Ectodermal cell (in vitro differentiated cells): Measurements from ENCODE around the gene TMEM144.
"Not testable (repeated sequence)": the region's sequence is repeated elsewhere in the genome, so short reads cannot be mapped to it uniquely, and the experiment has no call there.

ENCODE experiments used
- H3K27ac ChIP-seq: 2 replicates; pipeline ENCODE4 v1.7.0; 2013; ENCODE audit warnings: mild to moderate bottlenecking, low read depth, low read length; ENCODE audit not compliant: insufficient read depth, poor library complexity, severe bottlenecking
- H3K27me3 ChIP-seq: 2 replicates; pipeline ENCODE4 v1.7.0; 2013; ENCODE audit warnings: mild to moderate bottlenecking, low read length; ENCODE audit not compliant: insufficient read depth, control insufficient read depth, poor library complexity, severe bottlenecking
- H3K36me3 ChIP-seq: one replicate; pipeline ENCODE4 v1.7.0; 2013; ENCODE audit warnings: low read length; ENCODE audit not compliant: control insufficient read depth, insufficient read depth
- H3K4me1 ChIP-seq: one replicate; pipeline ENCODE4 v1.7.0; 2013; ENCODE audit warnings: low read length; ENCODE audit not compliant: control insufficient read depth, insufficient read depth
- H3K4me3 ChIP-seq: 2 replicates; pipeline ENCODE4 v1.7.0; 2013; ENCODE audit warnings: low read depth, low read length, control low read depth; ENCODE audit not compliant: insufficient read depth
- H3K9me3 ChIP-seq: 2 replicates; pipeline ENCODE4 v1.7.0; 2013; ENCODE audit warnings: mild to moderate bottlenecking, low read length, moderate library complexity; ENCODE audit not compliant: control insufficient read depth
- WGBS, 2 experiments: methylation state at CpG; one replicate each; pipeline ENCODE4 v1.1.7; 2013; ENCODE audit warnings: missing lambda C conversion rate in 2 of 2; 5-methylcytosine and 5-hydroxymethylcytosine counted together

Gene TMEM144

DNA sequence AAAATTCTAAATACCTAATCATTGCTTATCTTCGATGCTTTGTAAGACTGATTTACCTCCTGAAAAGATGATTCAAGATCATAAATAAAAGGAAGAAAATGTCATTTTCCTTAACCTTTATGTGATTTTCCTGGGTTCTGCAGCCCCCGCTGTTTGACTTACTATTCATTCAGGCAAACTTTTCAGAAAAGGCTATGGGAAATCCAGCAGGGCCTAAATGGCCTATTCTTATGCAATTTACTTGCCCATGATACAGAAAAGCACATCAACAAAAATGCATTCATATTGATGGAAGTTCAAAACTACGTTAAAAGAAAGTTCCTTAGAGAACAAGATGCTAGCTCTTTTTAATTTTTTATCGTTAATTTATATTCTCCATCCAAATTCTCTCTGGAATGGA lies 51.2 kb downstream of the TMEM144 start:
- Histone ChIP-seq H3K27ac (no peak overlapping the region), H3K4me1 (no peaks in the 10 kb centered on the region), H3K4me3 (no peak overlapping the region), H3K36me3 (no peaks in the 10 kb centered on the region), H3K9me3 (no peaks in the 10 kb centered on the region), H3K27me3 (no peaks in the 10 kb centered on the region)
- WGBS, 2 experiments: 20 to 31% methylated on average over 2 to 3 of the region's 4 CpGs

DNA sequence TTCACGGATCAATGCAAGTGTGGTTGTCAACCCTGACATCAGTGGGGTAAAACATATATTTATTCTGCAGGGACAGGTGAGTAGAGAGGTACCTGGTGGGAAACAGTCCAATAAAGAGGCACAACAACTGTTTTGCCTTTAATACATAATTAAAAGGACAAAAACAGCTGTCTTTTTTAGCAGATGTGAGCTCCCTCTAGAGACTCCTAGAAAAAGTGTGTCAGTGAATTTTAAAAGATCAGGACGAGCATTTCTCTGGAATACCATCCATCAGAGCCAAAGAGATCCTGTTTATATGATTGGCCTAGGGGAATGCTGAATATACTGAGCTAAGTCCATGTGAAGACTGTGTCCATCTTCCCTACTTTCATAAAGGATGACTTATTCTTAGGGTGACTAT lies 58.3 kb downstream of the TMEM144 start:
- no peaks in the 10 kb centered on the region for H3K27me3 ChIP-seq
- WGBS, 2 experiments: 75 to 89% methylated on average over 1 to 2 of the region's 2 CpGs
- H3K4me1 ChIP-seq: no peaks in the 10 kb centered on the region
- H3K9me3 ChIP-seq: no peaks in the 10 kb centered on the region
- no peak overlapping the region for H3K4me3 ChIP-seq
- no peak overlapping the region for H3K27ac ChIP-seq
- no peaks in the 10 kb centered on the region for H3K36me3 ChIP-seq

GRCh38 chr4:158274636-158275035 lies 64.3 kb downstream of the TMEM144 start:
- Histone ChIP-seq H3K27me3 (no peaks in the 10 kb centered on the region), H3K4me1 (no peaks in the 10 kb centered on the region), H3K4me3 (no peak overlapping the region), H3K27ac (no peak overlapping the region), H3K36me3 (no peaks in the 10 kb centered on the region), H3K9me3 (no peaks in the 10 kb centered on the region)
- WGBS, 2 experiments: 91 to 100% methylated on average over 2 to 5 of the region's 5 CpGs

DNA sequence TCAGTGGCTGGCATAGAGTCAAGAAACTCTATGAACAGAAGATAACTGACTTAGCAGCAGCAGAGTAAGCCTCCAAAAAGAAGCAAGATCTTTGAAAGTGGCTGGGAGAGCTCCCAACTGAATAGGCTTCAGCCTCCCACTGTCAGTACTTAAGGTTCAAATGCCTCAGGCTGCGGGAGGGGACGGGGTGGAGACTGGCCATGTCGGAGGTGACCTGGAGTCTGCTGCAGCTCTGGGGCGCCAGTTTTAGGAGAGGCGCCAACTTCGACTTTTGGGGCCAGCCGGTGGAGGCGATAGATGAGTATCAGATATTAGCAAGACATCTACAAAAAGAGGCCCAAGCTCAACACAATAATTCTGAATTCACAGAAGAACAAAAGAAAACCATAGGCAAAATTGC lies 67.3 kb downstream of the TMEM144 start:
- WGBS, 2 experiments: 83 to 84% methylated on average over 8 of the region's 8 CpGs
- Histone ChIP-seq H3K4me3 (no peak overlapping the region), H3K36me3 (no peaks in the 10 kb centered on the region), H3K27me3 (no peaks in the 10 kb centered on the region), H3K27ac (no peak overlapping the region), H3K9me3 (no peaks in the 10 kb centered on the region), H3K4me1 (no peaks in the 10 kb centered on the region)

- not testable (repeated sequence) for H3K36me3 ChIP-seq, H3K27me3 ChIP-seq, H3K4me1 ChIP-seq, H3K27ac ChIP-seq, H3K4me3 ChIP-seq, H3K9me3 ChIP-seq
- 100% methylated on average over 1 of the region's 1 CpG for WGBS, 2 experiments
These were observed 68.8 kb downstream of the TMEM144 start for GRCh38 chr4:158279052-158279451.

GRCh38 chr4:158280856-158281255 lies 70.6 kb downstream of the TMEM144 start:
- H3K4me1 ChIP-seq: no peaks in the 10 kb centered on the region
- WGBS, 2 experiments: 97% methylated on average over 3 to 4 of the region's 5 CpGs
- H3K4me3 ChIP-seq: no peak overlapping the region
- no peaks in the 10 kb centered on the region for H3K27me3 ChIP-seq
- no peaks in the 10 kb centered on the region for H3K9me3 ChIP-seq
- no peak overlapping the region for H3K27ac ChIP-seq
- no peaks in the 10 kb centered on the region for H3K36me3 ChIP-seq

DNA sequence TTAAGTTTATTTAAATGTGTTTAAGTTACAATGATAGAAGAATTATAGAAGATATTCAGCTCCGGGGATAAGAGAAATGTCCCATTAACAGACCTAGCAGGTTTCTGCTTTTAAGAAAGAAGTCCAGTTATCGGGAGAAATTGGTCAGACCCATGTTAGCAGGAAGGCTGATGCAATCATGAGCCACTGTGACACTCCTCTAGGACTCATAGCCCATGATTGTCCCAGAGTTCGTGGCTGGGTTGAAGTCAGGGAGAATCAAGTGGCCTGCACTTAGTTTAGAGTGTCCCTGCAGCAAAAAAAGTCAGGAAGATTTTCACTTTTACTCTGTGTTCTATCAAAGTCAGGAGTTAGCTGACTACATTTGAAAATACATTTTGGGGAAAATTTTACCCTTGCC lies 72.0 kb downstream of the TMEM144 start:
- Histone ChIP-seq H3K27ac (no peak overlapping the region), H3K27me3 (no peaks in the 10 kb centered on the region), H3K4me3 (no peak overlapping the region), H3K36me3 (no peaks in the 10 kb centered on the region), H3K4me1 (no peaks in the 10 kb centered on the region), H3K9me3 (no peaks in the 10 kb centered on the region)
- WGBS, 2 experiments: 90 to 91% methylated on average over 3 of the region's 3 CpGs

DNA sequence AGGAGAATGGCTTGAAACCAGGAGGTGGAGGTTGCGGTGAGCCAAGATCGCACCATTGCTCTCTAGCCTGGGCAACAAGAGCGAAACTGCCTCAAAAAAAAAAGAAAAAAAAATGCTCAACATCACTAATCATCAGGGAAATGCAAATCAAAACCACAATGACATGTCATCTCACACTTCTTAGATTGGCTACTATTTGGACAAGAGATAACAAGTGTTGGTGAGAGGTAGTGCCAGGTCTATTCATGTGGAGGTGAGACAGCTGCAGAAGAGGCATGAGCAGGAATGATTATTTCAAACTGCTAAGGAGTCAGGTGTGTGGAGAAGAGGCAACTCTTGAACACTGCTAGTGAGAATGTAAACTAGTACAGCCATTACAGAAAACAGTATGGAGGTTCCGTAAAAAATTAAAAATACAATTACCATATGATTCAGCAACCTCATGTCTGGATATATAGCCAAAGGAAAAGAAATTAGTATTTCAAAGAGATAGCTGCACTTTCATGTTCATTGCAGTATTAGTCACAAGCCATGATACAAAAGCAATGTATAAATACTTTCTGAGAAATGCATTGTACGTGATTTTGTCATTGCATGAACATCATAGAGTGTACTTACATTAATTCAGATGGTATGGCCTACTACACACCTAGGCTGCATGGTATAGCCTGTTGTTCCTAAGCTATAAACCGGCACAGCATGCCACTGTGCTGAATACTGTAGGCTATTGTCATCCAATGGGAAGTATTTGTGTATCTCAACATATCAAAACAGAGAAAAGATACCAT lies 75.3 kb downstream of the TMEM144 start:
- 81 to 86% methylated on average over 6 of the region's 6 CpGs for WGBS, 2 experiments

GRCh38 chr4:158290912-158291311 lies 80.6 kb downstream of the TMEM144 start:
- 96% methylated on average over 6 of the region's 6 CpGs for WGBS, 2 experiments
- Histone ChIP-seq H3K27ac (no peak overlapping the region), H3K4me1 (no peaks in the 10 kb centered on the region), H3K27me3 (no peaks in the 10 kb centered on the region), H3K4me3 (no peak overlapping the region), H3K9me3 (no peaks in the 10 kb centered on the region), H3K36me3 (no peaks in the 10 kb centered on the region)

More for the DNA sequence above, 75.3 kb downstream of the TMEM144 start:
- no peaks in the 10 kb centered on the region for H3K9me3 ChIP-seq
- H3K36me3 ChIP-seq: no peaks in the 10 kb centered on the region
- H3K4me1 ChIP-seq: no peaks in the 10 kb centered on the region
- no peak overlapping the region for H3K4me3 ChIP-seq
- H3K27ac ChIP-seq: no peak overlapping the region
- H3K27me3 ChIP-seq: no peaks in the 10 kb centered on the region

DNA sequence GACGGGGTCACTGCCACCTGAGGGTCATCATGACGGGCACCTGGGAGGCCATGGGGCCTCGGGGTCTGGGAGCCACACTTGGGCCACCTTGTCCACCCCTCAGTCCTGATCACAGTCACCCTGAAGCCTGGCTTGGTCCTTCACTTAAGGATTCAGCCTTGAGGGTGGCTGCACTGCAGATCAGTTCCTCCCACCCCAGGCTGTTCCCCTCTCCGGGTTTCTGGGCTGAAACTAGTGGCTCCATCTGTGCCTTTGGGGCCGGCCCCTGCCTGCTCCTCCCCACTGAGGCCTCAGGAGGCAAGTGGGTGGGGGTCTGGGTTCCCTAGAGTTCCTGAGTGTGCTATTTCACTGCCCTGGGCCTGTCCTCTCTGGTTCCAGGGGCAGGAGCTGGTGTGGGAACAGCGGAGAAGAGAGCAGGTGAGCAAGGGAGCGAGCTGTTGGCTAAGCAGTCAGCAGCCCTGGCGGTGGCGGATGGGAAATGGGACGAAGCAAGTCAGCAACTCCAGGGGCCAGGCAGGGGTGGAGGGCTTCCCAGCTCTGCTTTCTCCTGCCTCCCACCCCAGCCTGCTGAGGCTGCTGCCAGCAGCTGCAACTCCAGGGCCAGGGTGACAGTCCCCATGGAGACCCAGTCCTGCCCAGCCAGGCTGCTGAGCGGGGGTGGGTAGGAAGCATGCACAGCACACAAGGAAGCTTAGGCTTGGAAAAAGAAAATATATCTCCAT lies 81.2 kb downstream of the TMEM144 start:
- no peak overlapping the region for H3K4me3 ChIP-seq
- no peaks in the 10 kb centered on the region for H3K27me3 ChIP-seq
- H3K36me3 ChIP-seq: no peaks in the 10 kb centered on the region
- no peaks in the 10 kb centered on the region for H3K9me3 ChIP-seq
- H3K4me1 ChIP-seq: no peaks in the 10 kb centered on the region
- H3K27ac ChIP-seq: no peak overlapping the region
- WGBS, 2 experiments: 93 to 95% methylated on average over 10 to 11 of the region's 11 CpGs
